PC-9 (cell line): Measurements from ENCODE around the gene ACSF2. TPM values are rescaled to one million over a fixed set of nuclear protein-coding genes. Genes with fewer than 3 reads are reported as not detected.

ENCODE experiments used
- BruUV-seq: library from RNA; stranded (reverse); fragments of 400-500 nt; replicated peaks from 2 replicates; lab custom pipeline; 2021; lab: Mats Ljungman, UMichigan
- CTCF ChIA-PET: fragments of 300-600 bp; sonication (Branson Sonifier 250); formaldehyde crosslinking; loops from one replicate; lab custom pipeline; 2022; ENCODE audit warnings: antibody characterized with exemption; lab: Charles Lee
- POLR2A ChIA-PET: fragments of 300-600 bp; sonication (Branson Sonifier 250); formaldehyde crosslinking; loops from one replicate; lab custom pipeline; 2022; ENCODE audit warnings: antibody characterized with exemption; ENCODE audit not compliant: unreplicated experiment; lab: Charles Lee
- DNase-seq, 2 experiments: peaks; one replicate each; pipeline versions ENCODE4 v3.0.0 to v3.0.0-alpha.2; 2015 to 2022; ENCODE audit warnings: mixed read lengths in 1 of 2
- H2AFZ ChIP-seq: fragments of 200-600 bp; sonication (generic); 2 replicates; pipeline ENCODE4 v1.8.1; 2017; ENCODE audit warnings: antibody characterized with exemption
- H3F3A ChIP-seq: fragments of 200-600 bp; sonication (generic); 2 replicates; pipeline ENCODE4 v1.8.1; 2017; ENCODE audit warnings: antibody characterized with exemption, mild to moderate bottlenecking, low read depth; ENCODE audit not compliant: insufficient read depth
- H3K27ac ChIP-seq: fragments of 200-600 bp; sonication (generic); 2 replicates; pipeline ENCODE4 v1.6.1; 2016; ENCODE audit warnings: mixed run types
- H3K27me3 ChIP-seq: fragments of 200-600 bp; sonication (generic); 2 replicates; pipeline ENCODE4 v1.6.1; 2016; ENCODE audit warnings: low read depth, mixed run types; ENCODE audit not compliant: insufficient read depth
- H3K36me3 ChIP-seq: fragments of 200-600 bp; sonication (generic); 2 replicates; pipeline ENCODE4 v1.6.1; 2016; ENCODE audit warnings: low read depth, mixed run types
- H3K4me1 ChIP-seq: fragments of 200-600 bp; sonication (generic); replicated peaks from 2 replicates; pipeline ENCODE4 v1.6.1; 2016; ENCODE audit warnings: mixed run types; ENCODE audit not compliant: insufficient read depth
- H3K4me2 ChIP-seq: fragments of 200-600 bp; sonication (generic); 2 replicates; pipeline ENCODE4 v1.6.1; 2017; ENCODE audit warnings: mixed run types
- H3K4me3 ChIP-seq: fragments of 200-600 bp; sonication (generic); 2 replicates; pipeline ENCODE4 v1.6.1; 2016; ENCODE audit warnings: mixed run types
- H3K79me2 ChIP-seq: fragments of 200-600 bp; sonication (generic); 2 replicates; pipeline ENCODE4 v1.6.1; 2017; ENCODE audit warnings: low read depth, mixed run types
- H3K9me2 ChIP-seq: fragments of 200-600 bp; sonication (generic); 2 replicates; pipeline ENCODE4 v1.8.1; 2017; ENCODE audit warnings: mild to moderate bottlenecking; ENCODE audit not compliant: insufficient read depth
- H3K9me3 ChIP-seq: fragments of 200-600 bp; sonication (generic); 2 replicates; pipeline ENCODE4 v1.8.1; 2016; ENCODE audit warnings: low read depth; ENCODE audit not compliant: insufficient read depth
- H4K20me1 ChIP-seq: fragments of 200-600 bp; sonication (generic); 2 replicates; pipeline ENCODE4 v1.8.1; 2017; ENCODE audit not compliant: insufficient read depth
- CTCF ChIP-seq: fragments of 200-600 bp; sonication (generic); conservative IDR thresholded peaks from 2 replicates; pipeline ENCODE4 v1.6.1; 2017; ENCODE audit warnings: mixed run types, antibody characterized with exemption, mild to moderate bottlenecking, moderate library complexity
- EZH2 ChIP-seq: fragments of 200-600 bp; sonication (generic); IDR thresholded peaks from 2 replicates; pipeline ENCODE4 v1.8.0; 2017; ENCODE audit warnings: antibody characterized with exemption, low read depth
- intact Hi-C: fragments of 100-400 bp; cut with micrococcal nuclease; formaldehyde crosslinking; loops from one replicate; pipeline ENCODE4 v1.10.0; 2022; ENCODE audit not compliant: unreplicated experiment
- total RNA-seq: library from RNA; stranded (reverse); gene quantifications from 2 replicates; pipeline ENCODE4 v1.2.3, GENCODE V29; 2021

The ACSF2 gene
- total RNA-seq, 1 experiment from 2014 or later = 154 TPM

DNA sequence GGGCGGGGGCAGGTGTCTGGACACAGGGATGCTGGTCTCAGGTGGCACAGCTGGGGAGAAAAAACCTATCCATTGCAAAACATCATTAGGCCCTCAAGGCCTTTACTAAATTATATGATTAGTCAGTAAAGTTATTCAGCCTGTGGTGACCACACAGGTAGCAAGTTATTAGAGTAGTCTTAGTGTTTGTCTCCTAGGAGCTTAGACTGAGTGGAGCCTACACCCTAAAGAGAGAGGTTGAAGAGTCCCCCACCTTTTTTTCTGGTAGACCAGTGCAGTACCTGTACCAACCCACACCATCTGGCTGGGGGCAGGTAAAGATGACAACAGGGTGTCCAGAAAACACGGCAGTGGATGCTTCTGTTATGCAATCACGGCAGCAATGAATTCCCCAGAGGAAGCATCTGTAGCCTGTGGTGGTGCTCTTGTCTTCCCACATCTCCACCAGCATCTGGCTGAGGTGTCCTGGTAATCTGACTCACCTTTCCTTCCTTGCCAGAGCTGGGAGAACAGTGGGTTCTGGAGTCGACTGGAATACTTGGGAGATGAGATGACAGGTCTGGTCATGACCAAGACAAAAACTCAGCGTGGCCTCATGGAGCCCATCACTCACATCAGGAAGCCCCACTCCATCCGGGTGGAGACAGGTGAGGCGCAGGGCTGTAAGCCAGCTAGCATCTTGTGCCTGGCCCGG, 93.3 kb downstream of the ACSF2 start:
- no peak overlapping the region for H3K27ac ChIP-seq
- no peak overlapping the region for H3K4me3 ChIP-seq
- CTCF ChIA-PET = no interaction called here
- peaks cover 9% of the 10 kb centered on the region for H3K4me1 ChIP-seq
- H2AFZ ChIP-seq = no peak overlapping the region
- H3K9me2 ChIP-seq = no peaks in the 10 kb centered on the region
- H3K27me3 ChIP-seq = no peaks in the 10 kb centered on the region
- intact Hi-C loops = no loop called here
- TF ChIP-seq CTCF (no peak), EZH2 (no peak)
- BruUV-seq = no TSS peak
- no peaks in the 10 kb centered on the region for H3K9me3 ChIP-seq
- no peaks in the 10 kb centered on the region for H3K79me2 ChIP-seq
- no peaks in the 10 kb centered on the region for H4K20me1 ChIP-seq
- H3K36me3 ChIP-seq = no peaks in the 10 kb centered on the region
- no peak for DNase-seq
- peaks cover 14% of the 10 kb centered on the region for H3F3A ChIP-seq
- POLR2A ChIA-PET = interaction anchor here (0.7 kb wide), 1 partner anchor 237 kb away, joined by 4 read pairs; no protein-coding TSS in a partner anchor
- H3K4me2 ChIP-seq = no peak overlapping the region

DNA sequence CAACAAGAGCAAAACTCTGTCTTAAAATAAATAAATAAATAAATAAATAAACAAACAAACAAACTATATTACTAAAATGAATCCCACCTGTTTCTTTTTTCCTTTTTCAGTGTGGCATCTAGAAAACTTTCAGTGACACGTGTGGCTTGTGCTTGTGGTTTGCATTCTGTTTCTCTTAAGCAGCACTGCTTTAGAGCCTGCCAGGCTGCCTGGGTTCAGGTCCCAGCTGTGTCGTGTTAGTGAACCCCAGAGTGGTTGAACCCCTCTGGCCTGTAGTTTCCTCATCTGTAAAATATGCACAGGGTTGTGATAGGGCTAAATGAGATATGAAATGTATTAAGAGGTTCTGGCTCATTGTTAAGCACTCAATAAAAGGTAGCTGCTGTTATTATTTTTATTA, 94.5 kb downstream of the ACSF2 start:
- Histone ChIP-seq H3K27ac (no peak overlapping the region), H3K4me2 (no peak overlapping the region), H3K9me2 (no peaks in the 10 kb centered on the region), H3K79me2 (no peaks in the 10 kb centered on the region), H3K9me3 (no peaks in the 10 kb centered on the region), H4K20me1 (no peaks in the 10 kb centered on the region), H3K4me3 (no peak overlapping the region), H3K27me3 (no peaks in the 10 kb centered on the region), H3K36me3 (no peaks in the 10 kb centered on the region), H3F3A (peaks cover 14% of the 10 kb centered on the region), H3K4me1 (peaks cover 9% of the 10 kb centered on the region), H2AFZ (no peak overlapping the region)
- POLR2A ChIA-PET = interaction anchor here (0.5 kb wide), 1 partner anchor 28 kb away, joined by 3 read pairs; no protein-coding TSS in a partner anchor
- no peak for TF ChIP-seq EZH2
- TF ChIP-seq CTCF = no peak
- BruUV-seq = no TSS peak
- no peak for DNase-seq
- CTCF ChIA-PET = no interaction called here
- intact Hi-C loops = no loop called here

DNA sequence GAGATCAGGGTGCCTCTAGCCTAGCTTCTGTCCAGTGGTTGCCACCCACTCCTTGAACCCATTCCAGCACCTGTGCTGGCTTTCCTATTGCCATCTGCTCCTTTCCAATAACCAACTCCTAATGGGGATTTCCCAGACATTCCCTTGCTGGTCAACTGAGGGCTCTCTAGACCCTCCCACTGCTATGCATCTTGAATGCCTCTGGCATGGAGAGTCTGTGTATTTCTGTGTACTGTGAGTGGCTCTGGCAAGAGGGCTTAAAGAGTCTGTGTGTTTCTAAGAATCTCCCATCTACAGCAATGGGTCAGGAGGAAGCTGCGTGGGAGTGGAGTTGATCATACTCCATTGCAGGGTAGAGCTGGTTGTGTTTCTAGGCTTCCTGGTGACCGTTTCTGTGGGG, 95.5 kb downstream of the ACSF2 start:
- CTCF ChIA-PET = no interaction called here
- peaks cover 9% of the 10 kb centered on the region for H3K4me1 ChIP-seq

More for the DNA sequence above, 95.5 kb downstream of the ACSF2 start:
- POLR2A ChIA-PET = no interaction called here
- peaks cover 14% of the 10 kb centered on the region for H3F3A ChIP-seq
- TF ChIP-seq CTCF = no peak
- TF ChIP-seq EZH2 = no peak
- no peaks in the 10 kb centered on the region for H3K27me3 ChIP-seq
- DNase-seq = no peak
- no peaks in the 10 kb centered on the region for H4K20me1 ChIP-seq
- no peaks in the 10 kb centered on the region for H3K79me2 ChIP-seq
- intact Hi-C loops = no loop called here
- no peak overlapping the region for H3K4me3 ChIP-seq
- H3K36me3 ChIP-seq = no peaks in the 10 kb centered on the region
- H3K9me3 ChIP-seq = no peaks in the 10 kb centered on the region
- no peak overlapping the region for H2AFZ ChIP-seq
- no peaks in the 10 kb centered on the region for H3K9me2 ChIP-seq
- H3K4me2 ChIP-seq = no peak overlapping the region
- no TSS peak for BruUV-seq
- no peak overlapping the region for H3K27ac ChIP-seq
